GM15510 (cell line): ENCODE results near the gene HYI.

Experiments
- POLR2A ChIP-seq: IDR thresholded peaks from 3 replicates; pipeline ENCODE4 v1.6.1; 2011; ENCODE audit warnings: borderline replicate concordance; ENCODE audit not compliant: insufficient read length; ENCODE audit errors: extremely low read depth

The HYI gene, protein sequence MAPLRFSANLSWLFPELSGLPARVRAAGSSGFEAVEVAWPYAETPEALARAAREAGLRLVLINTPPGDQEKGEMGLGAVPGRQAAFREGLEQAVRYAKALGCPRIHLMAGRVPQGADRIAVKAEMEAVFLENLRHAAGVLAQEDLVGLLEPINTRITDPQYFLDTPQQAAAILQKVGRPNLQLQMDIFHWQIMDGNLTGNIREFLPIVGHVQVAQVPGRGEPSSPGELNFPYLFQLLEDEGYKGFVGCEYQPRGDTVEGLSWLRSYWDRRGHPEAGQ

DNA sequence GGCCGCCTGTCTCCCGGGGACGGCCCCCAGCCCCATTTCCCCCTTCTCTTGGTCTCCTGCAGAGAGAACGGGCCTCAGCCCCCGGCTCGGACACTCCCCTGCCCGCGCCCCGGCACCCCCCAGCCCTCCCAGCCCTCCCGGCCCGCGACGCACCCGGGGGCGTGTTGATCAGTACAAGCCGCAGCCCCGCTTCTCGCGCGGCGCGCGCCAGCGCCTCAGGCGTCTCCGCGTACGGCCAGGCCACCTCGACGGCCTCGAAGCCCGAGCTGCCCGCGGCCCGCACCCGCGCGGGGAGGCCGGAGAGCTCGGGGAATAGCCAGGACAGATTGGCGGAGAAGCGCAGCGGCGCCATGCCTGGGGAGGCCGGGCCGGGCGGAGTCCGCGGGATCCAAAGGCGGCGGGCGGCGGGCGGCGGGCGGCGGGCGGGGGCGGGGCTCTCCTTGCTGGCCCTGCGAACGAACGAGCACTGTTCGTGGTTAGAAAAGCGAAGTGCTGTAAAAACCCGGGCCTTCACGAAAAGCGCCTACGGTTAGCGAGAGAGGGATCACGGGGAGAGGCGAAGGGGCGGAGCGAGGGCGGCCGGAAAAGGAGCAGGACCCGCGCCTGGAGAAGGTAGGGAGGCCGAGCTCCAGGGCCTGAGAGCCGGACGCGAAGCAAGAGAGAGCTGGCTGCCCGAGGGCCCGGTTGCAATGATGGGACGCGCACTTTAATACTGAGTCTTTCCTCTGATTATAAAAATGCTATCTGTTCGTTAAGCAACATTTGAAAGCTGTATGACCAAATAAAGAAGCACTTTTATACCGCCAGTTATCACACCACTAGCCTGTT lies at the start of gene HYI:
Gene HYI (minus strand): TSS at position 490 of the 828 bp plus-strand sequence. CDS start 138 bp downstream, at position 352.
- TF ChIP-seq POLR2A: no peak

DNA sequence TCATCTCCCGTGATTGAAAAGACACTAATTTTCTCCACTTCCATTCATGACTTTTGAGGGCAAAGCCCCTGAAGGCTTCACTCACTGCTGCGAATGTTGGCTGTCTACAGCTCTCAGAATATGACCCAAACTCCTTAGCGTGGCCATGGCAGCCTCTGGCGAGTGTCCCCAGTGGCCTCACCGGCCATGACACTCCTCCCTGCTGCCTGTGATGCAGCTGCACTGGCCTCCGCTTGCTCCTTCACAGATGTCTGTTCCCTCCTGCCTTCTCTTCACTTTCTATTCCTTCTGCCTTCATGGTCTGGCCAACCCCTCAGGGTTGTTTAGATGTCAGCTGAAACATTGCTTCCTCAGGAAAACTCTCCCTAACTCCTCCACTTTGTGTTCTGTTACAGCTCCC lies 46.2 kb upstream of the HYI start:
- TF ChIP-seq POLR2A: no peak

DNA sequence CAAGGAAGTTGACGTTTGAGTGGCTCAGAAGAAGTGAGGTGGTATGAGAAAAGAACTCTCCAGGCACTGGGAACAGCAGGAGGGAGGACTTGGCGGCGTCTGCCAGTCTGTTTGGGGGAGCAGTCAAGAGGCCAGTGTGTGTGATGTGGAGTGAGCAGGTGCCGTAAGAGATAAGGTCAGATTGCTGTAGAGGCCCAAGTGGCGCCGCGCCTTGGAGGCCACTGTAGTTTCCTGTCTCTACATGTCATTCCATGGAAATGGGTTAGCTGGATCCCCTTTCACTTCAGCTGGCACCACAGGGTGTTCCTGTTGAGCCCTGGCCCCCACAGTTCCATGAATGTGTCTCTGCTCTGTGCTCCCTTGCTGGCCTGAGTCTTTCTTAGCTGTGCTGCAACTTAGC lies 41.5 kb upstream of the HYI start:
- TF ChIP-seq POLR2A: no peak

DNA sequence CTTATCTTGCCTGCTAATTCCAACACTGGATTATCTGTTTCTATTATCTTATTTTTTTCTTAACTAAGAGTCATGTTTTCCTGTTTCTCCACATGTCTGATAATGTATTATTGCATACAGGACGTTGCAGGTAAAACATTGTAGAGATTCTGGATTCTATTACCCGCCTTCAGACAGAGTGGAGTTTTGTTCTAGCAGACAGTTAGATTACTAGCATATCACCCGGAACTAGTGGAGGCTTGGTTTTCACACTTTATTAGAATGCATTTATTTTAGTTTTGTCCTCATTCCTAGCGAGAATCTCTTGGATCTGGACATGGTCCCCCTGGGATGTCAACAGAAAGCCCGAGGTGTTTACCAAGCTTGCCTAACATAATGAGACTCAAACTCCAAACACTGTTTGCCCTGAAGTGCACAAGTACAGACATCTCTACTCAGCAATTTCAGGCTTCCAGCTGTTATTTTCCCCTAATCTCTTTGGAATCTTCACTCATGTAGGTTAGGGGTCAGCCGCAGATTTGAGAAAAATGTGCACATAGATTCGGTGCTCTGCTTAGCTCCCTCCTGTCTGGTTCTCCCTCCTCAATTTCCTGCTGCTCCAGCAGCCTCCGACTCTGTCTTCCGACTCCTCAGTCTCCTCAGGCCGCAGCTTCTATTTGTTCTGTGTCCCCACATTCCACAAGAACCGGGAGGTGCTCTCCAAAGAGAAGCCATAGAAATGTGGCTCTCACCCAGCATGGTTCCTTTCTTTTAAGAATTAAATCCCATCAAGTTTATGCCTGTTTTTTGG lies 40.1 kb upstream of the HYI start:
- no peak for TF ChIP-seq POLR2A

DNA sequence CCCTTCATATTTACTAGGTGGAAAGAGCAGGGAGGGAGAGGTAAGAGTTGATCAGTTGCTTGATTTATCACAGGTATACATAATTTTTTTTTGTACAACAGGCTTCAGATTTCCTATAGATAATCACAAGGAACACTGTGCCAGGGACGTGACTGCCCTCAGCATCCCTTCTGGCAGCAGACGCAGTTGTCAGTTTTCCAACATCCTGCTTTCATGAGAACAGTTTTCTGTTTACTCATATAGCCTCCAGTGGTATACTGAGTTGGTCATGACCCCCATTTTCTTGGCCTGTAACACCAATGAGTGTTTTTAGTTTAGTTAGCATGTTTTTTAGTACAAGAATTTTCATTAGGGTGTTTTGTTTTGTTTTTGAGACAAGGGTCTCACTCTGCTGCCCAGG lies 39.1 kb upstream of the HYI start:
- no peak for TF ChIP-seq POLR2A

DNA sequence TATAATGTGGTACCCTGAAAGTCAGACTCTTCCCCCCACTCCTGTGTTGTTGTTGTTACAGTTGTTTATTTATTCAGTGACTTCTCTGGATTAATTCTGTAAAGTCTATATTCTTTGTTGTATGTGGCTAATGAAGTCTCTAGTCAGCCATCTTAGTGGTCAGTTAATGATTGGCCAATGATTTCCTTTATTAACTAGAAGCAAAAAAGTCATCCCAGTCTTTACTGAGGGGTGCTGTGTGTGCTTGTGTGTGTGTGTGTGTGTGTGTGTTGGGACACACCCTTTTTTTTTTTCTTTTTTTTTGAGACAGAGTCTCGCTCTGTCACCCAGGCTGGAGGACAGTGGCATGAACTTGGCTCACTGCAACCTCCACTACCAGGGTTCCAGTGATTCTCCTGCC lies 37.3 kb upstream of the HYI start:
- TF ChIP-seq POLR2A: no peak

DNA sequence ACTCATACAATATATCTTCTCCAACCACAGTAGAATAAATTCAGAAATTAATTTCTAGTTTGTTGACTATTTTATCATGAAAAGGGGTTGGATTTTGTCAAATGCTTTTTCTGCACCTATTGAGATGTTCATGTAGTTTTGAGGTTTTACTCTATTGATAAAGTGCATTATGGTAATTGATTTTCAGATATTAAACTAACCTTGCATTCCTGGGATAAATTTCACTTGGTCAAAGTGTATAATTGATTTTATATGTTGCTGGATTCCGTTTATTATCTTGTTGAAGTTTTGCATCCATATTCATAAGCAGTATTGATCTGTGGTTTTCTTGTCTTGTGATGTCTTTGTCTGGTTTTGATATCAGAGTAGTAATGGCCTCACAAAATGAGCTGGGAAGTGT lies 34.4 kb upstream of the HYI start:
- no peak for TF ChIP-seq POLR2A

DNA sequence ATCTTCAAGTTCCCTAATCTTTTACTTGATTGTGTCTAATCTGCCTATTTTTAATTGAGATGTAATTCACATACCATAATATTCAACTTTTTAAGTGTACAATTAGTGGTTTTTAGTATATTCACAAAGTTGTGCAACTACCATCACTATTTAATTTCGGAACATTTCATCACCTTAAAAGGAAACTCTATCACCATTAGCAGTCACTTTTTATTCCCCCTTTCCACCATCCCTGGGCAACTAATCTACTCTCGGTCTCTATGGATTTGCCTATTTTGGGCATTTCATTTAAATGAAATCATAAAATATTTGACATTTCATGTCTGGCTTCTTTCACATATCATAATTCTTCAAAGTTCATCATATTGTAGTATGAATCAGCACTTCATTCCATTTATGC lies 30.6 kb upstream of the HYI start:
- TF ChIP-seq POLR2A: no peak

DNA sequence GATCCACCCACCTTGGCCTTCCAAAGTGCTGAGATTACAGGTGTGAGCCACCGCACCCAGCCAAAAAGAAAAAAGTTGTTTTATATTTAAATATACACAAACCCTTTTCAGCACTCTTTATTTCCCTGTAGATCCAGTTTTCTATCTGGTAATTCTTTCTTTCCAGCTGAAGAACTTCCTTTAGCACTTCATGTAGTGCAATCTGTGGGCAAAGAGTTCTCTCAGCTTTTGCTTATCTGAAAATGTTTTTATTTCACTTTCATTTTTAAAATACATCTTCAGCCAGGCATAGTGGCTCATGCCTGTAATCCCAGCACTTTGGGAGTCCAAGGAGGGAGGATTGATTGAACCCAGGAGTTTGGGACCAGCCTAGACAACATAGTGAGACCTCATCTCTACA lies 28.5 kb upstream of the HYI start:
- TF ChIP-seq POLR2A: no peak

DNA sequence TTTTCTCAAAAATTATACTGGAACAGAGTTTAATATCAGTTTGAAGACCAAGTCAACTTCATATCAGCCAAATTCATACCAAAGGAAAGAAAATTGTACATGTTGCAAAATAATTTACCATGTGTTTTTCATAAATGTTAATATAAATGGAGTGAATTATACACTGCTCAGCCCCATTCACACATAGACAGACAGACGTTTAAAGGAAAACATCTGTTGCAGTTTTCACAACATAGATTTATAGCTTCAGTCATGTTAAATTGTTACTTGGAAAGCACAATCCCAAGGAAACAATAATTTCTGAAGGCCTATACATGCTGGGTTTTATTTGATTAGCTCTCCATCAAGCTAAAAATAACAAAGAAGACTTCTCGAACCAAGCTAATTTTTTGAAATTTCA lies 27.8 kb upstream of the HYI start:
- TF ChIP-seq POLR2A: no peak

DNA sequence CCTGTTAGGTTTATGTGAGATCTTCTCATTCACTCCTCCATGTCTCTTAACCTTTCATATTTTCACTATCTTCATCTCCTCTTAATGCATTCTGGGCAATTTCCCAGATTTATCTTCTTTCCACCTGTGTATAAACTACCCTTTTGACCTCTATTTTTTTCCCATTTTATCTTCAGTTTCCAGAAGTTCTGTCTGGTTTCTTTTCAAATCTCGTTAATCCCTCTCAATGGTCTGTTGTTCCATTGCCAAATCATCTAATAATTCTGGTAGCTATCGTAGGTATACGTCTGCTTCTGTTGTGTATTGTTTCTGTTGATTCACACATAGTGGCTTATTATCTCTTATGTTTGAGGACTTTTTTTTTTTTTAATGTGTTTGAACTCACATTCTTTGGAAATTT lies 25.7 kb upstream of the HYI start:
- no peak for TF ChIP-seq POLR2A

DNA sequence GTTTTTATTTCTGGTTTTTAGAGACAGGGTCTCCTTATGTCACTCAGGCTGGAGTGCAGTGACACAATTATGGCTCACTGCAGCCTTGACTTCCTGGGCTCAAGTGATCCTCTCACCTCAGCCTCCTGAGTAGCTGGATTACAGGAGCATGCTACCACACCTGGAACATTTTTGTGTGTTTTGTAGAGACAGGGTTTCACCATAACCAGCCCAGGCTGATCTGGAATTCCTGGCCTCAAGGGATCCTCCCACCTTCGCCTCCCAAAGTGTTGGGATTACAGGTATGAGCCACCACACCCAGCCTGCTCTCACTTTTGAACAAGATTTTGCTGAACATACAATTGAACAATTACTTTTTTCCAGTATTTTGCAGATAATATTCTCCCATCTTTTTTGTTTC lies 24.0 kb upstream of the HYI start:
- TF ChIP-seq POLR2A: no peak

DNA sequence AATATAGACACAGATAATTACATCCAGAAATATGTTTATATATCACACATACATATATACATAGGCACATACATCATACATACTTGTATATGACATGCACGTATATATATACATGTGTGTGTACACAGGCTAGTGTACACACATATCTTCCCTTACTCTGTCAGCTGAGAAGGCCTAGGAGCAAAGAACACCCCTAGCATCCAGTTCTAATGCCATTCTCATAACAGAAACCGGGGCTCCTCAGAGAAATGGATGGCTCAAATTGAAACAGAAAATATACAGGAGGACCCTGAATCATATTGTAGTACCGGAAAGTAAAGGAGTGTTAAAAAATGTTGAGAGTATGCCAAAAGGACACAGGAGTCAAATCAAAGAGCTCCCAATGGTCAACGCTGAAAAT lies 19.7 kb upstream of the HYI start:
- TF ChIP-seq POLR2A: no peak

DNA sequence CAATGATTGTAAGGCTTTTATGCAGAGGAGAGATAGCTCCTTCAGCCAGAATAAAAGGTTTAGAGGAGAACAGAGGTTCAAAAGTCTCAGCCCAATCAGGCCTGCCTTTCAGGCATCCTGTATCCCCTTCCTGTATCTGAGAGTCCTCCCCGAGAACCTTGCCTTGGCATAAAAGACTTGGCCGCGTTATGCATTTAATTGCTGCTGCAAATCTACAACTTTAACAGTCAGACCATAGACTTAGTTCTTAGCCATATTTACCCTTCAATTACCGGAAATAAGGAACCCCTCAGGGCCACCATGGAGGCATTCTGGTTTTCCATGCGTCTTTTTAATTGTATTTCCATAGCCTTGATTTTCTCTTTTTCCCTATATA lies 18.3 kb upstream of the HYI start:
- no peak for TF ChIP-seq POLR2A

DNA sequence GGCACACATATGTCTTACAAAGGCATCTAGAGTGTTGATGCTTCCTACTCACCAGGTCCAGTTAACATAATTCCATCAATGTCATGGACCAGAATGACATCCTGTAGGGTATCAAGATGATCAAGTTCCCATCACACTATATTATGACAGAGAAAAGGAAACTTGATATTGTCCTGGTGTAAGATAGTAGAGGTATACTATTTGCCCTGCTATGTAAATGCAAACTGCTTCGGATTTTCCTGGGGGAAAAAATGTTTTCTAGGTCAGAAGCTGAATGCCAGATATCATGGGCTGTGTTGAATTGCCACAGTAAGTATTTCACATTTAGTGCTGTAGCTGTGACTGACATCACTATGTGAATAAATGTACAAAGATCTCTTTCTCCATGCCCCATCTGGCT lies 16.2 kb upstream of the HYI start:
- TF ChIP-seq POLR2A: no peak
